ENCODE data around the gene PPIH.
"Not testable (repeated sequence)": the region's sequence is repeated elsewhere in the genome, so short reads cannot be mapped to it uniquely, and the experiment has no call there.

The PPIH gene

GRCh38 chr1:42682484-42682738 lies 24.2 kb downstream of the PPIH start:
- not testable (repeated sequence) for DNase-seq (ENCODE audit: low spot score)

DNA sequence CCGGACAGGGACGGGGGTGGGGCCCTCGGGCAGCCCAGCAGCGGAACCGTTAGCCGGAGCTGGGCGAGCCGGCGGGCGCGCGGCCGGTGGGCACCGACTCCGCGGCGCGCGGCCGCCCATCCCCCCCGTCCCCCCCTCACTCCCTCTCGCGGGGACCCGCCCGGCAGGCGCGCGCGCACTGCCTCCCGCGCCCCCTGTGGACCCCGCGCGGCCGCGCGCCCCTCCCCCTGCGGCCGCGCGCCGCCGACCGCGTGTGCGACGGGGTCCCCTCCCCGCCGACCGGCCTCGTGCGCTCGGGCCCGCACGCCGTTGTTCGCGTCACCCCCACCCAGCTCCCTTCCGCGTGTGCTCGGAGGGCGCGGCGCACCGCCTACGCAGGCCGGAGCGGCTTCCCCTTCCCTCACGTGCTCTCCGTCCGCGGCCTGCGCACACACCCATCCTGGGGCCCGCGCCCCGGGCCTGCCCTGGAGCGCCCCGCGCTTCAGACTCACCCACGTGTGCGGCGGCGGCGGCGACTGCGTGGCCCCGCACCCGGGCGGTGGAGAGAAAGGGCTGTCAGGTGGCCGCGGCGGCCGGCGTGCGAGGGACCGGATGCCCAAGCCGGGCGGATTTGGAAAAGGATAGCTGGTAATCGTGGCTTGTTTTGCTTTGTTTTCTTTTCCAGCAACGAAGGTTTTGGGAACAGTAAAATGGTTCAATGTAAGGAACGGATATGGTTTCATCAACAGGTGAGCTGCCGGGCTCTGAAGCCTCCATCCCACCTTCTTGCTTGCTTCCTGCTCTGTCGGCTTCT lies 24.7 kb downstream of the PPIH start:
- DNase-seq (ENCODE audit: low spot score) = peak; percentile 65

DNA sequence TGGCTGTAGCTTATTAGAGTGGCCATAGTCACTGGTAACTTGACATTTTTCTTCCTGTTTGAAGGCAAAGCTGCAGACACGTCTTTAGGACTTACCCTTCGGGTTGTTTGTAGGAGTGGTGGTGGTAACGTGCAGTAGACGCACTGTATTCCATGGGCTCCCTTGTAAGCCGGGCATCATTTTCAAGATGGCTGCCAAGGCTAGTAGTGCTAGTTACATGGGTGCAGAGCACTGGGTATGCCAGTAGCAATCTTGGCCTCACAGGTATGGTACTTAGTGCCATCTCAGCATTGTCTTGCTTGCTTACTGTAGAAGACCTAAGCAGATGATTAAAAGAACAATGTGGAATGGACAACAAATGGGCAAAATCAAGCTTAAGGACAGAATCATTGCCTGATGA lies 25.9 kb downstream of the PPIH start:
- peak; percentile 4 for DNase-seq (ENCODE audit: low spot score)

GRCh38 chr1:42686418-42686817 lies 28.2 kb downstream of the PPIH start:
- no peak for DNase-seq (ENCODE audit: low spot score)

GRCh38 chr1:42689912-42690311 lies 31.7 kb downstream of the PPIH start:
- no peak for DNase-seq (ENCODE audit: low spot score)

DNA sequence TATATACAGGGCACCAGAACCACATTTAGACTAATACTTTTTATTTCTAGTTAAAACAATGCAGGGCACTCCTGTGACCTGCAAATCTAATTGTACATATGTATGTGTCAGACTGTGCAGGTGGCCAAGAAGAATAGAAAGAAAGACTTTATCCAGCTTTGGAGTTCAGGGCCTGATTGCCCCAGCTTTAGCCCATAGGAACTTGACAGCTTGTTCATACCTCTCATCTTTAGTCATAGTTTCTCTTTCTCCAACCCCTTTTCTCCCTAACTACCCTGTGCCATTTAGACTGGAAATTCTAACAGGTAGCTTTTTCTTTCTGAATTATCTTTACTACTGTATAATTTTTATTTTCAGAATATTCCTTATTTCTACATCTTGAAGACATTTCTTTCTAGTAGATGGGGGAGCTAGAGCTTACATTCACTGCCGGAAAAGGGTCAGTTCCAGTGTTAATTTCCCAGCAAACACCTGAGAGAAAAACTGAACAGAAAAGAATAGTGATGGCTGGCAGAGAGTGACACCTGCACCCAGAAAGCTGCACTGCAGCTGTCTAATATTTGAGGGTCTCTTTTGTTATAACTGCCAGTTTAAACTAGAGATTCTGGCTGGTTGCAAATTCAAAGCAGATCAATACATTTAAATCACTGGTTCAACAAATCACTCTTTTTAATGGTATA lies 32.4 kb downstream of the PPIH start:
- no peak for DNase-seq (ENCODE audit: low spot score)

GRCh38 chr1:42691157-42691498 lies 32.9 kb downstream of the PPIH start:
- DNase-seq (ENCODE audit: low spot score) = no peak

DNA sequence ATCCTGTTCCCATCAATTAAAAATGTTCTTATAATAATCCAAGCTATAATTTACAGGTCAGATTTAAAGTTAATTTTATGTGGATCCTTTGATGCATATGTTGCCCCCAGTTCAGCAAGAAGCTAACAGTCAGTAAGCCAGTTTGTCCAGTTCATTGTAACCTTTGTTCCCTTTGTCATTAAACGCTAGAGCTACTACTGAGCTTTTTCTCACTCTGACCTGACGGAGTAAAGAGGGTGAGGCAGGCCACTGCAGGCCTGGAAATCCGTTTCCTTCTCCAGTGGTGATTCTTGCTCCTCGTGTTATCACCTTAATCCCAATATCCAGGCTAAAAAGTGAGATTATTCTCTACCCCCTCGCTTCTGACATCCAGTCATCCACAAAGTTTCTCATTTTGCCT lies 34.2 kb downstream of the PPIH start:
- no peak for DNase-seq (ENCODE audit: low spot score)

GRCh38 chr1:42692911-42693310 lies 34.7 kb downstream of the PPIH start:
- no peak for DNase-seq (ENCODE audit: low spot score)

GRCh38 chr1:42698081-42698813 lies 40.0 kb downstream of the PPIH start:
- DNase-seq (ENCODE audit: low spot score) = no peak

- DNase-seq (ENCODE audit: low spot score) = no peak
These were observed 41.8 kb downstream of the PPIH start for GRCh38 chr1:42700006-42700405.

DNA sequence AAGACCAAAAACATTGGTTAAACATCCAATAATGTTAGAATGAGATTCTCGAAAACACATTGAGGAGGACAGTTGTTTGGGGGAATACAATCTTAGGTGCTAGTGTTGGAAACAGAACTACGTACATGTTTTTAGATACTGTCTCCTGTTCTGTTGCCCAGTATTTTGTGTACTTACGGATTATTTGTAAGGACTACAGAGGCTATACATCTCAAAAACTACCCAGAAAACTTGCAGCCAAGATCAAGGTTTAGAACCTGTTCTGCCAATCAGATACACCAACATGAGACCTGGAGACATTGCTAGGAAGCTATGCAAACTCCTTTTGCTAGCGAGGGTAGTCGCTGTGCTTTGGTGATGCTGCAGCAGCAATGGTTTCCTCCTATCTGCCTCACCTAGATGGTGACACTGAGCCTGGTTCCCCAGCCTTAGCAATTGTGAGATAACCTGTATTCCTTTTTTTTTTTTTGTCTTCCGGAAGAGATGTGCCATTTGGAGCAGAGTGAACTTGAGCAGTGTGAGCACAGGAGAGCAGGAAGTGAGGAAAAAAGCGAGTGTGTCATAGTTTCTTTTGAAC lies 45.8 kb downstream of the PPIH start:
- no peak for DNase-seq (ENCODE audit: low spot score)

- DNase-seq (ENCODE audit: low spot score) = not testable (repeated sequence)
These were observed 54.6 kb downstream of the PPIH start for GRCh38 chr1:42712808-42713207.

DNA sequence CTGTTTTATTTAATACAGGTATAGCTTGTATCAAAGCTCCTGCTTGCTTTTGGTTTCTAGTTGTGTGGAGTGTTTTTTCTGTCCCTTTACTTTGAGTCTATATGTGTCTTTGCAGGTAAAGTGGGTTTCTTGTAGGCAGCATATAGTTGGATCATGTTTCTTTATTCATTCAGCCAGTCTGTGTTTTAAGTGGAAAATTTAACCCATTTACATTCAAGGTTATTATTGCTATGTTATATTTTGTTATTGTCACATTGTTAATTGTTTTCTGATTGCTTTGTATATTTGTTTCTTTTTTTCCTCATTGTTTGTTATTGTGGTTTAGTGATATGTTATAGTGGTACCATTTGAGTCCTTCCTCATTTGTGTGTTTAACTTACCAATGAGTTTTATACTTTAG lies 55.1 kb downstream of the PPIH start:
- no peak for DNase-seq (ENCODE audit: low spot score)

- not testable (repeated sequence) for DNase-seq (ENCODE audit: low spot score)
These were observed 56.2 kb downstream of the PPIH start for GRCh38 chr1:42714441-42714840.

- DNase-seq (ENCODE audit: low spot score) = no peak
These were observed 62.6 kb downstream of the PPIH start for GRCh38 chr1:42720868-42721267.

DNA sequence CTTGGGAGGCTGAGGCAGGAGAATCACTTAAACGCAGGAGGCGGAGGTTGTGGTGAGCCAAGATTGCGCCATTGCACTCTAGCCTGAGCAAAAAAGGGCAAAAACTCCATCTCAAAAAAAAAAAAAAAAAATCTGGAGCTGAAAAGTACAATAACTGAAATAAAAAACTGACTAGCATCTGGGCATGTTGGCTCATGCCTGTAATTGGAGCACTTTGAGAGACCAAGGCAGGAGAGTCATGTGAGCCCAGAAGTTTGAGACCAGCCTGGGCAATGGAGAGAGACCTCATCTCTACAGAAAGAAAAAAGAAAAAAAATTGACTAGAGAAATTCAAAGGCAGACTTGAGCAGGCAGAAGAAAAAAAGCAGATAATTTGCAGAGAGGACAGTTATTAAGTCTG lies 63.7 kb downstream of the PPIH start:
- DNase-seq (ENCODE audit: low spot score) = no peak

- not testable (repeated sequence) for DNase-seq (ENCODE audit: low spot score)
These were observed 64.2 kb downstream of the PPIH start for GRCh38 chr1:42722403-42722802.

DNA sequence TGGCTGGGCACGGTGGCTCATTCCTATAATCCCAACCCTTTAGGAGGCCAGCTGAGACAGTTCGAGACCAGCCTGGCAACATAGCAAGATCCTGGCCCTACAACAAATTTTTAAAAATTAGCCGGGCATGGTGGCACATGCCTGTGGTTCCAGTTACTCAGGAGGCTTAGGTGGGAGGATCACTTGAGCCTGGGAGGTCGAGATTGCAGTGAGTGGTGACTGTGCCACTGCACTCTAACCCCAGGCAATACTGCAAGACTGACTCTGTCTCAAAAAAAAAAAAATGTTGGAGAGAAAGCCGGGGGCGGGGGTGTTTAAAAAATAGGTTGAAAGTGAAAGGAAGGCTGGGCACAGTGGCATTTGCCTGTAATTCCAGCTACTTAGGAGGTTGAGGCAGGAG lies 65.3 kb downstream of the PPIH start:
- no peak for DNase-seq (ENCODE audit: low spot score)

DNA sequence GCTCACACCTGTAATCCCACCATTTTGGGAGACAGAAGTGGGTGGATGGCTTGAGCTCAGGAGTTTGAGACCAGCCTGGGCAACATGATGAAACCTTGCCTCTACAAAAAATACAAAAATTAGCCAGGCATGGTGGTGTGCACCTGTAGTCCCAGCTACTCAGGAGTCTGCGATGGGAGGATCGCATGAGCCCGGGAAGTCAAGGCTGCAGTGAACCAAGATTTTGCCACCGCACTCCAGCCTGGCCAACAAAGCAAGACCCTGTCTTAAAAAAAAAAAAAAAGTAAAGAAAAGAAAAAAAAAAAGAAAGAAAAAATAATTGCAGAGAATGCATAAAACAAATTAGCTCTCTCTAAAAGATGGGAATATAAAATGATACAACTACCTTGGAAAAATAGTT lies 67.6 kb downstream of the PPIH start:
- not testable (repeated sequence) for DNase-seq (ENCODE audit: low spot score)

Measured in Ammon's horn (tissue), 1 donor.